Gastroesophageal sphincter (tissue), 4 donors: Measurements from ENCODE around the gene IQGAP2. TPM values are rescaled to one million over a fixed set of nuclear protein-coding genes. Genes with fewer than 3 reads are reported as not detected.
A peak's percentile ranks its signal among the peaks of the same experiment; 100 is the strongest.

Source experiments
- ATAC-seq: fragments of 150-250 bp; one replicate; pipeline ENCODE4 v1.9.1; 2016; ENCODE audit warnings: mild to moderate bottlenecking, moderate library complexity
- H3K27ac ChIP-seq, 4 donors: fragments of 200-600 bp; sonication (generic) in 3 of 4; 1 replicate in 3 of 4; 2 replicates in 1 of 4; pipeline ENCODE4 v1.5.1; 2016 to 2019
- H3K27me3 ChIP-seq: fragments of 200-600 bp; sonication (generic); one replicate; pipeline ENCODE4 v1.5.1; 2019
- H3K36me3 ChIP-seq, 2 donors: fragments of 200-600 bp; sonication (generic); one replicate each; pipeline ENCODE4 v1.5.1; 2019; ENCODE audit warnings: control low read depth in 1 of 2
- H3K4me1 ChIP-seq, 3 donors: fragments of 200-600 bp; sonication (generic); 1 replicate in 2 of 3; 2 replicates in 1 of 3; pipeline ENCODE4 v1.5.1; 2016 to 2019; ENCODE audit warnings: control low read depth in 2 of 3
- H3K4me3 ChIP-seq, 2 donors: fragments of 200-600 bp; sonication (generic); one replicate each; pipeline ENCODE4 v1.5.1; 2019; ENCODE audit warnings: mild to moderate bottlenecking in 1 of 2, moderate library complexity in 1 of 2
- H3K9me3 ChIP-seq, 3 donors: fragments of 200-600 bp; sonication (generic); one replicate each; pipeline ENCODE4 v1.5.1; 2017 to 2019; ENCODE audit warnings: control low read depth in 2 of 3
- CTCF ChIP-seq, 4 experiments: fragments of 200-600 bp in 2 of 4; fragments of 450-650 bp in 2 of 4; sonication (generic) in 1 of 4; IDR thresholded peaks; one replicate each; pipeline ENCODE4 v1.5.1; 2017 to 2019; ENCODE audit warnings: antibody characterized with exemption in 4 of 4, mild to moderate bottlenecking in 2 of 4, moderate library complexity in 2 of 4
- EP300 ChIP-seq: sonication (generic); formaldehyde crosslinking; IDR thresholded peaks from one replicate; pipeline ENCODE4 v1.6.1; 2017; ENCODE audit warnings: antibody characterized with exemption, mild to moderate bottlenecking
- POLR2A ChIP-seq, 2 donors: fragments of 450-650 bp; IDR thresholded peaks; one replicate each; pipeline ENCODE4 v1.6.1; 2017; ENCODE audit warnings: antibody characterized with exemption in 2 of 2, mild to moderate bottlenecking in 2 of 2, moderate library complexity in 1 of 2
- POLR2AphosphoS5 ChIP-seq: sonication (generic); formaldehyde crosslinking; IDR thresholded peaks from one replicate; pipeline ENCODE4 v1.6.1; 2017; ENCODE audit warnings: antibody characterized with exemption
- WGBS, 2 donors: methylation state at CpG; one replicate each; pipeline ENCODE4 v1.1.5; 2018; ENCODE audit warnings: low coverage in 1 of 2; 5-methylcytosine and 5-hydroxymethylcytosine counted together
- total RNA-seq, 4 donors: library from RNA; depleted of rRNA; stranded (reverse); fragments of >200 nt; gene quantifications; one replicate each; pipeline ENCODE4 v1.1.0, GENCODE V29; 2016

The IQGAP2 gene
- total RNA-seq, 4 donors from 2014 or later: 15.7 to 34.4 (median 25.8) TPM

GRCh38 chr5:76617675-76618074 is 214.6 kb downstream of the IQGAP2 start:
- no peaks in the 10 kb centered on the region for H3K9me3 ChIP-seq
- H3K4me3 ChIP-seq: no peak overlapping the region
- ATAC-seq: no peak
- WGBS, 2 donors: 69 to 93% methylated on average over 2 to 4 of the region's 4 CpGs
- H3K4me1 ChIP-seq: no peaks in the 10 kb centered on the region
- H3K27me3 ChIP-seq: no peaks in the 10 kb centered on the region
- TF ChIP-seq EP300 (no peak), CTCF (IDR thresholded peaks at IDR 0.05) (no peak), POLR2A (IDR thresholded peaks at IDR 0.05) (no peak), POLR2AphosphoS5 (no peak)
- no peaks in the 10 kb centered on the region for H3K36me3 ChIP-seq
- H3K27ac ChIP-seq: no peak overlapping the region

GRCh38 chr5:76620166-76620565 is 217.1 kb downstream of the IQGAP2 start:
- no peaks in the 10 kb centered on the region for H3K36me3 ChIP-seq
- no peak for ATAC-seq
- H3K9me3 ChIP-seq: no peaks in the 10 kb centered on the region
- no peak overlapping the region for H3K4me3 ChIP-seq
- no peaks in the 10 kb centered on the region for H3K4me1 ChIP-seq
- 87 to 91% methylated on average over 2 to 5 of the region's 5 CpGs for WGBS, 2 donors
- H3K27ac ChIP-seq: peak overlapping the region in 1 of 4 donors; percentile 6
- H3K27me3 ChIP-seq: no peaks in the 10 kb centered on the region
- no peak for TF ChIP-seq EP300
- TF ChIP-seq POLR2A (IDR thresholded peaks at IDR 0.05): no peak

GRCh38 chr5:76622076-76622475 is 219.0 kb downstream of the IQGAP2 start:
- WGBS, 2 donors: 60 to 75% methylated on average over 5 of the region's 5 CpGs
- H3K9me3 ChIP-seq: no peaks in the 10 kb centered on the region
- no peak for ATAC-seq
- TF ChIP-seq EP300: no peak
- no peak for TF ChIP-seq CTCF (IDR thresholded peaks at IDR 0.05)
- TF ChIP-seq POLR2AphosphoS5: no peak
- TF ChIP-seq POLR2A (IDR thresholded peaks at IDR 0.05): no peak
- no peaks in the 10 kb centered on the region for H3K27me3 ChIP-seq
- H3K4me1 ChIP-seq: no peaks in the 10 kb centered on the region
- H3K4me3 ChIP-seq: peak overlapping the region; percentile 25 to 34
- H3K36me3 ChIP-seq: no peaks in the 10 kb centered on the region
- H3K27ac ChIP-seq: peak overlapping the region in 3 of 4 donors; percentile 31 to 50 (median 41)

GRCh38 chr5:76622973-76623596 is 220.0 kb downstream of the IQGAP2 start, which contains the start of gene F2RL2:
Gene F2RL2, minus strand, starts transcription at chr5:76623403. Its CDS starts 173 bp downstream, at chr5:76623230.
- peak; percentile 71 for ATAC-seq
- no peaks in the 10 kb centered on the region for H3K9me3 ChIP-seq
- no peaks in the 10 kb centered on the region for H3K4me1 ChIP-seq
- peak within 1 kb of the TSS in 3 of 4 donors; percentile 31 to 55 (median 50) for H3K27ac ChIP-seq
- TF ChIP-seq POLR2AphosphoS5 (no peak), POLR2A (IDR thresholded peaks at IDR 0.05) (no peak), EP300 (no peak), CTCF (IDR thresholded peaks at IDR 0.05) (no peak)
- no peaks in the 10 kb centered on the region for H3K36me3 ChIP-seq
- H3K27me3 ChIP-seq: no peaks in the 10 kb centered on the region
- H3K4me3 ChIP-seq: peak within 1 kb of the TSS; percentile 25 to 34
- WGBS, 2 donors: 1 to 27% methylated on average over 6 to 7 of the region's 7 CpGs

- no peak for TF ChIP-seq POLR2A (IDR thresholded peaks at IDR 0.05)
- TF ChIP-seq POLR2AphosphoS5: no peak
- no peak for TF ChIP-seq CTCF (IDR thresholded peaks at IDR 0.05)
- no peak for TF ChIP-seq EP300
- no peak for ATAC-seq
- H3K4me3 ChIP-seq: no peak overlapping the region
- no peaks in the 10 kb centered on the region for H3K9me3 ChIP-seq
- WGBS, 2 donors: 40 to 63% methylated on average over 6 to 8 of the region's 8 CpGs
- no peaks in the 10 kb centered on the region for H3K36me3 ChIP-seq
- no peak overlapping the region for H3K27ac ChIP-seq
- no peaks in the 10 kb centered on the region for H3K4me1 ChIP-seq
- H3K27me3 ChIP-seq: no peaks in the 10 kb centered on the region
Measured at GRCh38 chr5:76625087-76625815, 222.2 kb downstream of the IQGAP2 start.
